Measurements from ENCODE around the gene PTPN13.

DNA sequence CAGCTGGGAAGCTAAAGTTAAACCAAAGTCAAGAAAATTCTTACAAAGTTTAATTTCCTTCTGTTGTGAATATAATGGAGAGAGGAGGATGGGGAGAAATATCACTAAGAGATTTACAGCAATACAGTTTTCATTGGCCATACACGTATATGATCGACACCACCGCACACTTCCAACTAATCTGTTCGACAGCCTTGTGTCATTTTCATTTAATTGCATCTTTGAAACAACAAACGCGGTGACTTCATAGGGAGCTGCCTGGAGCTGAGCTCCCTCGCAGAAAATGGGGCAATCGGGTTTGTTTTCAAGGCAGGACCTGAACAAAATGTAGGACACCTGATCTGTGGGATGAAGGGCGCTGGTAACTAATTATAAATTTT, 1.3 kb downstream of the PTPN13 start:
- TF ChIP-seq, protein P1, sequence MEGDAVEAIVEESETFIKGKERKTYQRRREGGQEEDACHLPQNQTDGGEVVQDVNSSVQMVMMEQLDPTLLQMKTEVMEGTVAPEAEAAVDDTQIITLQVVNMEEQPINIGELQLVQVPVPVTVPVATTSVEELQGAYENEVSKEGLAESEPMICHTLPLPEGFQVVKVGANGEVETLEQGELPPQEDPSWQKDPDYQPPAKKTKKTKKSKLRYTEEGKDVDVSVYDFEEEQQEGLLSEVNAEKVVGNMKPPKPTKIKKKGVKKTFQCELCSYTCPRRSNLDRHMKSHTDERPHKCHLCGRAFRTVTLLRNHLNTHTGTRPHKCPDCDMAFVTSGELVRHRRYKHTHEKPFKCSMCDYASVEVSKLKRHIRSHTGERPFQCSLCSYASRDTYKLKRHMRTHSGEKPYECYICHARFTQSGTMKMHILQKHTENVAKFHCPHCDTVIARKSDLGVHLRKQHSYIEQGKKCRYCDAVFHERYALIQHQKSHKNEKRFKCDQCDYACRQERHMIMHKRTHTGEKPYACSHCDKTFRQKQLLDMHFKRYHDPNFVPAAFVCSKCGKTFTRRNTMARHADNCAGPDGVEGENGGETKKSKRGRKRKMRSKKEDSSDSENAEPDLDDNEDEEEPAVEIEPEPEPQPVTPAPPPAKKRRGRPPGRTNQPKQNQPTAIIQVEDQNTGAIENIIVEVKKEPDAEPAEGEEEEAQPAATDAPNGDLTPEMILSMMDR (IDR thresholded peaks at IDR 0.05): no peak
- no peak for TF ChIP-seq POLR2A (IDR thresholded peaks at IDR 0.05)
